HCT116 (cell line): ENCODE results near the gene IQSEC3.

Experiments used
- CTCF ChIP-seq, 3 experiments: fragments of 200-600 bp in 1 of 3; sonication (generic) in 1 of 3; IDR thresholded peaks in 2 of 3; conservative IDR thresholded peaks in 1 of 3; 2 replicates each; pipeline ENCODE4 v1.5.1; 2012 to 2017; ENCODE audit warnings: low read depth in 2 of 3, low read length in 2 of 3, antibody characterized with exemption in 1 of 3, borderline replicate concordance in 1 of 3, control low read depth in 1 of 3, mild to moderate bottlenecking in 1 of 3, mixed read lengths in 1 of 3, mixed run types in 1 of 3, moderate library complexity in 1 of 3; ENCODE audit not compliant: insufficient read depth in 1 of 3
- ELF1 ChIP-seq: IDR thresholded peaks from 2 replicates; pipeline ENCODE4 v1.6.1; 2012; ENCODE audit warnings: low read depth, borderline replicate concordance
- EZH2 ChIP-seq: fragments of 200-600 bp; sonication (generic); IDR thresholded peaks from 2 replicates; pipeline ENCODE4 v1.6.1; 2017; ENCODE audit warnings: antibody characterized with exemption, mixed run types
- JUND ChIP-seq: IDR thresholded peaks from 2 replicates; pipeline ENCODE4 v1.6.1; 2012
- POLR2A ChIP-seq: IDR thresholded peaks from 2 replicates; pipeline ENCODE4 v1.7.0; 2011; ENCODE audit warnings: borderline replicate concordance; ENCODE audit not compliant: insufficient read depth, insufficient read length; ENCODE audit errors: extremely low read depth
- RAD21 ChIP-seq: IDR thresholded peaks from 2 replicates; pipeline ENCODE4 v1.6.1; 2012; ENCODE audit warnings: low read depth, mild to moderate bottlenecking
- SIN3A ChIP-seq: IDR thresholded peaks from 2 replicates; pipeline ENCODE4 v1.6.1; 2012; ENCODE audit warnings: low read depth
- SRF ChIP-seq: IDR thresholded peaks from 2 replicates; pipeline ENCODE4 v1.6.1; 2012; ENCODE audit warnings: low read depth
- TCF7L2 ChIP-seq: IDR thresholded peaks from 2 replicates; pipeline ENCODE4 v1.7.0; 2011; ENCODE audit warnings: borderline replicate concordance, inconsistent platforms; ENCODE audit not compliant: insufficient read depth, insufficient read length; ENCODE audit errors: extremely low read depth
- YY1 ChIP-seq: IDR thresholded peaks from 2 replicates; pipeline ENCODE4 v1.6.1; 2011; ENCODE audit warnings: low read length, low read depth, moderate library complexity, mild to moderate bottlenecking; ENCODE audit not compliant: insufficient replicate concordance; ENCODE audit errors: extremely low read depth
- ZFX ChIP-seq: fragments of 450-650 bp; IDR thresholded peaks from 2 replicates; pipeline ENCODE4 v1.6.1; 2017
- ZNF274 ChIP-seq: fragments of 200-500 bp; sonication (Bioruptor generic); IDR thresholded peaks from 2 replicates; pipeline ENCODE4 v1.6.1; 2014; ENCODE audit warnings: mild to moderate bottlenecking, low read depth, low read length, inconsistent platforms
- TF ChIP-seq, protein P1 (sequence below): IDR thresholded peaks from 2 replicates; pipeline ENCODE4 v1.6.1; 2011; ENCODE audit warnings: mild to moderate bottlenecking, low read length, moderate library complexity; ENCODE audit not compliant: insufficient replicate concordance; ENCODE audit errors: extremely low read depth

DNA sequence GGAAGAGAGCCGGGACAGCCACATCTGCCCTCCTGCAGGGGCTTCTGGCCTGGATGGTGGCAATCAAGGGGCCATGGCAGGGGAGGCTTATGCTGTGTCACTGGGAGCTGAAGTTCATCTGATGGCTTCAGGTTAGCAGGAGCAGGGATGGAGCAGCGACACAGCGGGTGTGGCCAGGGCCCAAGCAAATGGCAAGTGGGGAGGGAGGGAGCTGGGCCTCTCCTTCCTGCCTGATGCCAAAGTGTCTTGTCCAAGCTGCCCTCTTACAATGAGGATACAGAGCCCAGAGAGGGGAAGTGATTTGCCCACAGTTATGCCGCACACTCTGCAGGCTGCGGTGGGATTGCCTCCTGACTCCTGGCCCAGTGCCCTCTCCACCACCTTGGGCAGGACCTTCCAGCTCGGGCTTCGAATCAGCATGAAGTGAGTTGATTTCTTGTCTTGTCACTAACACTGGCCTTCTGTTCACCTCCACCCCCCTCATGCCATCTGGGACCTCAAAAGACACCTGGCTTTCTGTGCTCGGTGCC lies 51.3 kb downstream of the IQSEC3 start:
- TF ChIP-seq TCF7L2 (no peak), YY1 (no peak), POLR2A (no peak), JUND (no peak), CTCF (IDR thresholded peaks at IDR 0.05 in 2 of 3, conservative IDR thresholded peaks at IDR 0.05 in 1 of 3; ENCODE audit: borderline replicate concordance in 1 of 3, insufficient read depth in 1 of 3, low read depth in 2 of 3, low read length in 2 of 3) (no peak), ZFX (no peak), ZNF274 (no peak), SIN3A (no peak), EZH2 (no peak), RAD21 (no peak), ELF1 (no peak), SRF (no peak)
- TF ChIP-seq, protein P1, sequence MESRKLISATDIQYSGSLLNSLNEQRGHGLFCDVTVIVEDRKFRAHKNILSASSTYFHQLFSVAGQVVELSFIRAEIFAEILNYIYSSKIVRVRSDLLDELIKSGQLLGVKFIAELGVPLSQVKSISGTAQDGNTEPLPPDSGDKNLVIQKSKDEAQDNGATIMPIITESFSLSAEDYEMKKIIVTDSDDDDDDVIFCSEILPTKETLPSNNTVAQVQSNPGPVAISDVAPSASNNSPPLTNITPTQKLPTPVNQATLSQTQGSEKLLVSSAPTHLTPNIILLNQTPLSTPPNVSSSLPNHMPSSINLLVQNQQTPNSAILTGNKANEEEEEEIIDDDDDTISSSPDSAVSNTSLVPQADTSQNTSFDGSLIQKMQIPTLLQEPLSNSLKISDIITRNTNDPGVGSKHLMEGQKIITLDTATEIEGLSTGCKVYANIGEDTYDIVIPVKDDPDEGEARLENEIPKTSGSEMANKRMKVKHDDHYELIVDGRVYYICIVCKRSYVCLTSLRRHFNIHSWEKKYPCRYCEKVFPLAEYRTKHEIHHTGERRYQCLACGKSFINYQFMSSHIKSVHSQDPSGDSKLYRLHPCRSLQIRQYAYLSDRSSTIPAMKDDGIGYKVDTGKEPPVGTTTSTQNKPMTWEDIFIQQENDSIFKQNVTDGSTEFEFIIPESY, result no peak
